A549 (cell line): ENCODE results near the gene MYO18B. TPM values are rescaled to one million over a fixed set of nuclear protein-coding genes. Genes with fewer than 3 reads are reported as not detected.

Source experiments
- ATAC-seq, 2 experiments: fragments of 200-7000 bp in 1 of 2; fragments of >200 bp in 1 of 2; cut with Nextera tagmentation in 1 of 2; cut with Tn5 transposase in 1 of 2; 3 replicates each; pipeline versions ENCODE4 v1.8.0 to v1.9.1; 2018 to 2020; ENCODE audit warnings: mild to moderate bottlenecking in 1 of 2, moderate library complexity in 1 of 2
- CTCF ChIA-PET: fragments of 300-600 bp; sonication (Branson Sonifier 250); formaldehyde crosslinking; extraction: SDS; loops from one replicate; lab custom pipeline; 2021; ENCODE audit warnings: antibody characterized with exemption, inconsistent platforms; lab: Yijun Ruan, JAX
- POLR2A ChIA-PET: fragments of 350-600 bp; formaldehyde crosslinking; extraction: SDS; loops from one replicate; lab custom pipeline; 2021; ENCODE audit warnings: antibody characterized with exemption, inconsistent platforms; lab: Yijun Ruan, JAX
- DNase-seq, 2 experiments: peaks; one replicate each; pipeline versions ENCODE4 v3.0.0 to v3.0.0-alpha.2; 2011 to 2016; ENCODE audit warnings: low read depth in 1 of 2, low spot score in 1 of 2
- FAIRE-seq: peaks from 2 replicates; lab custom pipeline; 2011; peaks lifted over from hg19 to GRCh38; lab: Jason Lieb, UNC
- H3K27ac ChIP-seq, 2 experiments: fragments of >200 bp; sonication (Bioruptor Twin); formaldehyde crosslinking; 3 replicates each; pipeline ENCODE4 v1.5.1; 2016 to 2017
- H3K4me1 ChIP-seq: fragments of >200 bp; sonication (Bioruptor Twin); formaldehyde crosslinking; 3 replicates; pipeline ENCODE4 v1.6.1; 2016
- H3K4me2 ChIP-seq: fragments of >200 bp; sonication (Bioruptor Twin); formaldehyde crosslinking; 3 replicates; pipeline ENCODE4 v1.6.1; 2016
- H3K4me3 ChIP-seq: fragments of >200 bp; sonication (Bioruptor Twin); formaldehyde crosslinking; 3 replicates; pipeline ENCODE4 v1.5.1; 2016
- H3K9me3 ChIP-seq: fragments of >200 bp; sonication (Bioruptor Twin); formaldehyde crosslinking; 3 replicates; pipeline ENCODE4 v1.6.1; 2016
- CBX2 ChIP-seq: fragments of 200-600 bp; sonication (generic); IDR thresholded peaks from 2 replicates; pipeline ENCODE4 v1.6.1; 2016; ENCODE audit warnings: low read depth, mild to moderate bottlenecking, borderline replicate concordance
- CBX8 ChIP-seq: fragments of 200-600 bp; sonication (generic); IDR thresholded peaks from 2 replicates; pipeline ENCODE4 v1.6.1; 2016
- CTCF ChIP-seq: fragments of >200 bp; sonication (Bioruptor Twin); formaldehyde crosslinking; IDR thresholded peaks from 3 replicates; pipeline ENCODE4 v1.5.1; 2016
- EHF ChIP-seq: fragments of 250-450 bp; sonication (Bioruptor Pico); IDR thresholded peaks from 2 replicates; pipeline ENCODE4 v1.5.0; 2020; ENCODE audit warnings: mild to moderate bottlenecking
- ESRRA ChIP-seq: fragments of 150-350 bp; IDR thresholded peaks from 2 replicates; pipeline ENCODE4 v1.6.1; 2014; ENCODE audit warnings: mild to moderate bottlenecking, low read length, borderline replicate concordance
- FOSB ChIP-seq: fragments of 250-450 bp; sonication (Bioruptor Pico); IDR thresholded peaks from 2 replicates; pipeline ENCODE4 v1.5.0; 2020; ENCODE audit warnings: mild to moderate bottlenecking, moderate library complexity
- FOXS1 ChIP-seq: fragments of 250-450 bp; sonication (Bioruptor Pico); IDR thresholded peaks from 2 replicates; pipeline ENCODE4 v1.5.0; 2020; ENCODE audit warnings: mild to moderate bottlenecking, moderate library complexity
- GATA3 ChIP-seq: IDR thresholded peaks from 2 replicates; pipeline ENCODE4 v1.6.1; 2012; ENCODE audit warnings: borderline replicate concordance
- HES2 ChIP-seq: fragments of >200 bp; sonication (Bioruptor Twin); formaldehyde crosslinking; IDR thresholded peaks from 2 replicates; pipeline ENCODE4 v1.6.1; 2016
- HOXB13 ChIP-seq: fragments of 250-450 bp; sonication (Bioruptor Pico); IDR thresholded peaks from 2 replicates; pipeline ENCODE4 v1.5.0; 2020; ENCODE audit warnings: low read depth, mild to moderate bottlenecking, moderate library complexity
- JUNB ChIP-seq: fragments of >200 bp; sonication (Bioruptor Twin); formaldehyde crosslinking; IDR thresholded peaks from 2 replicates; pipeline ENCODE4 v1.6.1; 2016
- KDM1A ChIP-seq: fragments of 200-600 bp; sonication (generic); IDR thresholded peaks from 2 replicates; pipeline ENCODE4 v1.6.1; 2016; ENCODE audit warnings: low read depth, mild to moderate bottlenecking
- MAFK ChIP-seq: fragments of 450-650 bp; IDR thresholded peaks from 2 replicates; pipeline ENCODE4 v1.6.1; 2014; ENCODE audit not compliant: partially characterized antibody
- PHF8 ChIP-seq: fragments of 200-600 bp; sonication (generic); IDR thresholded peaks from 2 replicates; pipeline ENCODE4 v1.6.1; 2016; ENCODE audit warnings: low read depth, mild to moderate bottlenecking, antibody characterized with exemption, moderate library complexity, borderline replicate concordance
- RCOR1 ChIP-seq: fragments of 150-350 bp; IDR thresholded peaks from 2 replicates; pipeline ENCODE4 v1.6.1; 2014; ENCODE audit warnings: antibody characterized with exemption, low read length, low read depth
- RFX5 ChIP-seq: fragments of 450-650 bp; IDR thresholded peaks from 2 replicates; pipeline ENCODE4 v1.7.1; 2014; ENCODE audit warnings: antibody characterized with exemption, mild to moderate bottlenecking, moderate library complexity
- RNF2 ChIP-seq: fragments of 200-600 bp; sonication (generic); IDR thresholded peaks from 2 replicates; pipeline ENCODE4 v1.6.1; 2016; ENCODE audit warnings: low read depth, mild to moderate bottlenecking, antibody characterized with exemption, moderate library complexity, borderline replicate concordance
- SMC3 ChIP-seq: fragments of >200 bp; sonication (Bioruptor Twin); formaldehyde crosslinking; IDR thresholded peaks from 3 replicates; pipeline ENCODE4 v1.6.1; 2018; ENCODE audit warnings: inconsistent platforms
- TP53 ChIP-seq: fragments of 250-450 bp; sonication (Bioruptor Pico); IDR thresholded peaks from 2 replicates; pipeline ENCODE4 v1.5.0; 2021; ENCODE audit warnings: mild to moderate bottlenecking, moderate library complexity
- USF2 ChIP-seq: fragments of 450-650 bp; IDR thresholded peaks from 2 replicates; pipeline ENCODE4 v1.6.1; 2014; ENCODE audit warnings: antibody characterized with exemption
- ZC3H11A ChIP-seq: fragments of 450-650 bp; IDR thresholded peaks from 2 replicates; pipeline ENCODE4 v1.6.1; 2014; ENCODE audit warnings: antibody characterized with exemption, mild to moderate bottlenecking
- ZNF302 ChIP-seq: fragments of 250-450 bp; sonication (Bioruptor Pico); IDR thresholded peaks from 2 replicates; pipeline ENCODE4 v1.9.0; 2021; ENCODE audit warnings: inconsistent platforms, mild to moderate bottlenecking, moderate library complexity
- WGBS: methylation state at CpG from one replicate; pipeline ENCODE4 v1.1.6; 2017; ENCODE audit errors: missing lambda C conversion rate; 5-methylcytosine and 5-hydroxymethylcytosine counted together
- polyA plus RNA-seq, 4 experiments: library from polyadenylated mRNA; depleted of rRNA in 3 of 4; stranded (reverse); fragments of >200 nt; fragmentation: RNase III in 1 of 4; extraction: RNeasy Plus Mini Kit Qiagen cat#74134 plus additional on column Dnase treatment in 1 of 4; gene quantifications; 2 replicates in 3 of 4; 3 replicates in 1 of 4; pipeline ENCODE4 v1.2.3, GENCODE V29; 2011 to 2017

MYO18B gene
- polyA plus RNA-seq, 2 of the 4 experiments (the other 2 are of a cell fraction): 0.01 TPM

- FAIRE-seq: no peak
- CTCF ChIA-PET: interaction anchor here (0.9 kb wide), 1 partner anchor 433 kb away, joined by 3 read pairs; no protein-coding TSS in a partner anchor
- 0 out of 6 replicates have a peak, but pooled peaks of 1 of the 2 experiments have one; percentile 36 for ATAC-seq
Measured at GRCh38 chr22:25898707-25899365, 156.8 kb downstream of the MYO18B start.

GRCh38 chr22:25899566-25899965 is 157.6 kb downstream of the MYO18B start:
- 0% methylated on average over 1 of the region's 1 CpG for WGBS
- no peak for FAIRE-seq

More at GRCh38 chr22:25898707-25899365, 156.8 kb downstream of the MYO18B start:
- 0 out of 2 replicates have a peak, but pooled peaks have one; percentile 22 for TF ChIP-seq ESRRA
- no peak for TF ChIP-seq KDM1A
- Histone ChIP-seq H3K4me1 (no peaks in the 10 kb centered on the region), H3K9me3 (no peaks in the 10 kb centered on the region), H3K4me2 (no peak overlapping the region), H3K27ac (no peak overlapping the region), H3K4me3 (no peak overlapping the region)
- peak in 1 of 2 experiments; percentile 14 for DNase-seq
- WGBS: 17% methylated on average over 11 of the region's 11 CpGs
- POLR2A ChIA-PET: no interaction called here

GRCh38 chr22:25900390-25900789 is 158.4 kb downstream of the MYO18B start:
- ChIA-PET POLR2A (no interaction called here), CTCF (interaction anchor here (0.9 kb wide), 1 partner anchor 430 kb away, joined by 3 read pairs; no protein-coding TSS in a partner anchor)
- no peak overlapping the region for H3K4me2 ChIP-seq
- no peak overlapping the region for H3K4me3 ChIP-seq
- no peak for FAIRE-seq
- 32% methylated on average over 3 of the region's 3 CpGs for WGBS
- ATAC-seq: no peak
- no peaks in the 10 kb centered on the region for H3K4me1 ChIP-seq
- H3K27ac ChIP-seq: no peak overlapping the region
- TF ChIP-seq HOXB13 (CRISPR knock-in tag) (no peak), ZNF302 (CRISPR knock-in tag) (no peak), GATA3 (no peak), RFX5 (no peak), CTCF (no peak), HES2 (no peak), FOXS1 (CRISPR knock-in tag) (no peak), CBX8 (no peak), TP53 (CRISPR knock-in tag) (no peak), MAFK (no peak), PHF8 (no peak), EHF (CRISPR knock-in tag) (no peak), JUNB (no peak), USF2 (no peak), SMC3 (no peak), RCOR1 (no peak), ZC3H11A (no peak), FOSB (CRISPR knock-in tag) (no peak)
- no peak for DNase-seq
- H3K9me3 ChIP-seq: no peaks in the 10 kb centered on the region

More at GRCh38 chr22:25899566-25899965, 157.6 kb downstream of the MYO18B start:
- CTCF ChIA-PET: interaction anchor here (0.8 kb wide), 1 partner anchor 421 kb away, joined by 3 read pairs; no protein-coding TSS in a partner anchor
- no peak overlapping the region for H3K4me3 ChIP-seq
- no peak overlapping the region for H3K4me2 ChIP-seq
- TF ChIP-seq RNF2 (no peak), CBX2 (no peak)
- TF ChIP-seq, all 56 proteins: peak for 0
- no peak for DNase-seq
- POLR2A ChIA-PET: no interaction called here
- no peaks in the 10 kb centered on the region for H3K9me3 ChIP-seq
- H3K4me1 ChIP-seq: no peaks in the 10 kb centered on the region
- ATAC-seq: no peak
- H3K27ac ChIP-seq: no peak overlapping the region
